ENCODE measurements around the gene RGR.
"Not testable (repeated sequence)": the region's sequence is repeated elsewhere in the genome, so short reads cannot be mapped to it uniquely, and the experiment has no call there.

Gene RGR

GRCh38 chr10:84263716-84264115 lies 18.9 kb downstream of the RGR start:
- TF ChIP-seq POLR2AphosphoS5 (IDR thresholded peaks at IDR 0.05; ENCODE audit: low read depth, low read length) (no peak), PAX5 (IDR thresholded peaks at IDR 0.05; ENCODE audit: insufficient read depth, low read length, severe bottlenecking) (no peak), POLR2A (IDR thresholded peaks at IDR 0.05; ENCODE audit: low read depth, low read length) (no peak), SPI1 (IDR thresholded peaks at IDR 0.05; ENCODE audit: low read depth, low read length) (no peak), TAF1 (IDR thresholded peaks at IDR 0.05; ENCODE audit: low read depth, low read length) (no peak), POU2F2 (IDR thresholded peaks at IDR 0.05; ENCODE audit: low read depth, low read length) (no peak)
- DNase-seq (ENCODE audit: insufficient read length, low spot score) (no peak), FAIRE-seq (no peak)

- TF ChIP-seq POU2F2 (IDR thresholded peaks at IDR 0.05; ENCODE audit: low read depth, low read length) (0 out of 2 replicates have a peak, but pooled peaks have one; percentile 42), SPI1 (IDR thresholded peaks at IDR 0.05; ENCODE audit: low read depth, low read length) (no peak)
- FAIRE-seq (peak; percentile 98), DNase-seq (ENCODE audit: insufficient read length, low spot score) (no peak)
Measured at GRCh38 chr10:84264611-84265141, 19.8 kb downstream of the RGR start.

GRCh38 chr10:84265418-84265817 lies 20.6 kb downstream of the RGR start:
- FAIRE-seq (no peak), DNase-seq (ENCODE audit: insufficient read length, low spot score) (no peak)
- TF ChIP-seq PAX5 (IDR thresholded peaks at IDR 0.05; ENCODE audit: insufficient read depth, low read length, severe bottlenecking) (no peak), POU2F2 (IDR thresholded peaks at IDR 0.05; ENCODE audit: low read depth, low read length) (no peak), SPI1 (IDR thresholded peaks at IDR 0.05; ENCODE audit: low read depth, low read length) (no peak), TAF1 (IDR thresholded peaks at IDR 0.05; ENCODE audit: low read depth, low read length) (no peak), POLR2A (IDR thresholded peaks at IDR 0.05; ENCODE audit: low read depth, low read length) (no peak), POLR2AphosphoS5 (IDR thresholded peaks at IDR 0.05; ENCODE audit: low read depth, low read length) (no peak)

GRCh38 chr10:84267503-84268126 lies 22.8 kb downstream of the RGR start:
- FAIRE-seq (peak; percentile 88), DNase-seq (ENCODE audit: insufficient read length, low spot score) (no peak)
- no peak for TF ChIP-seq POLR2AphosphoS5 (IDR thresholded peaks at IDR 0.05; ENCODE audit: low read depth, low read length)
- TF ChIP-seq POU2F2 (IDR thresholded peaks at IDR 0.05; ENCODE audit: low read depth, low read length): no peak
- TF ChIP-seq TAF1 (IDR thresholded peaks at IDR 0.05; ENCODE audit: low read depth, low read length): no peak
- no peak for TF ChIP-seq POLR2A (IDR thresholded peaks at IDR 0.05; ENCODE audit: low read depth, low read length)
- no peak for TF ChIP-seq SPI1 (IDR thresholded peaks at IDR 0.05; ENCODE audit: low read depth, low read length)
- no peak for TF ChIP-seq PAX5 (IDR thresholded peaks at IDR 0.05; ENCODE audit: insufficient read depth, low read length, severe bottlenecking)

DNA sequence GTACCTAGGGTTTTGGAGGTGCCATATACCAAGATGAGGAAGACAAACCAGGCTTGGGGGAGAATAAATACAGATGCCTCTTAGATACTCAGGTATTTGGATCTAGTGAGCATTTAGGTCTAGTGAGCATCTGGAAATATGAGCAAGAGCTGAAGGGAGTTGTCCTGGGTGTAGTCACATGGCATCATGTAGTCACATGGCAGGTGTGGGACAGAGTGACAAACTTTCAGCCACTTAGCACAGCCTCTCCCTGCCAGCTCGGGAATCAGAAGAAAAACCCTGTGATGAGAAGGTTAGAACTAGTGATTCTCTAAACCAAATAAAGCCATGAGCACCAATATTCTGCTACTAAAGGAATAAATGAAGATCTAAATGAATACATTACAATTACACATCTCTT lies 24.3 kb downstream of the RGR start:
- DNase-seq (ENCODE audit: insufficient read length, low spot score): no peak
- no peak for TF ChIP-seq POLR2AphosphoS5 (IDR thresholded peaks at IDR 0.05; ENCODE audit: low read depth, low read length)
- no peak for TF ChIP-seq PAX5 (IDR thresholded peaks at IDR 0.05; ENCODE audit: insufficient read depth, low read length, severe bottlenecking)
- no peak for TF ChIP-seq TAF1 (IDR thresholded peaks at IDR 0.05; ENCODE audit: low read depth, low read length)
- FAIRE-seq: no peak

DNA sequence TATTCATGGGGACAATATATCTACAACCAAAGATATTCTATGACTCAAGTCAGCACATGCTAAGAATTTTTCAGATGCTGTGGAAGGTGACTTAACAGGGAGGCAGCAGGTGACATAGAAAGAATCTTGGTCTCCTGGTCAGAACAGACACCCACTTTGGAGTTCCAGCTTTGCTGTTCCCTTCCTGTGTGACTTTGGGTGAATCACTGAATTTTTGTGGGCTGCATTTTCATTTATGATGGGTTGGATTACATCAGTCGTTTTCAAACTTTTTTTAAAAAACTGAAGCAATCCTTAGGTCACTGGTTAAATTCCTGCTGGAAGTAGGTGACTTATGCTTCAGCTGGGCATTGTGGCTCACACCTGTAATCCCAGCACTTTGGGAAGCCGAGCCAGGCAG lies 24.9 kb downstream of the RGR start:
- FAIRE-seq (no peak), DNase-seq (ENCODE audit: insufficient read length, low spot score) (no peak)
- TF ChIP-seq POLR2A (IDR thresholded peaks at IDR 0.05; ENCODE audit: low read depth, low read length) (no peak), POU2F2 (IDR thresholded peaks at IDR 0.05; ENCODE audit: low read depth, low read length) (no peak), POLR2AphosphoS5 (IDR thresholded peaks at IDR 0.05; ENCODE audit: low read depth, low read length) (no peak), SPI1 (IDR thresholded peaks at IDR 0.05; ENCODE audit: low read depth, low read length) (no peak), PAX5 (IDR thresholded peaks at IDR 0.05; ENCODE audit: insufficient read depth, low read length, severe bottlenecking) (no peak), TAF1 (IDR thresholded peaks at IDR 0.05; ENCODE audit: low read depth, low read length) (no peak)

- TF ChIP-seq POU2F2 (IDR thresholded peaks at IDR 0.05; ENCODE audit: low read depth, low read length): no peak
- TF ChIP-seq TAF1 (IDR thresholded peaks at IDR 0.05; ENCODE audit: low read depth, low read length): no peak
- no peak for TF ChIP-seq SPI1 (IDR thresholded peaks at IDR 0.05; ENCODE audit: low read depth, low read length)
- TF ChIP-seq POLR2A (IDR thresholded peaks at IDR 0.05; ENCODE audit: low read depth, low read length): no peak
- no peak for TF ChIP-seq PAX5 (IDR thresholded peaks at IDR 0.05; ENCODE audit: insufficient read depth, low read length, severe bottlenecking)
- TF ChIP-seq POLR2AphosphoS5 (IDR thresholded peaks at IDR 0.05; ENCODE audit: low read depth, low read length): no peak
- FAIRE-seq (no peak), DNase-seq (ENCODE audit: insufficient read length, low spot score) (no peak)
Measured at GRCh38 chr10:84270708-84271107, 25.9 kb downstream of the RGR start.

- not testable (repeated sequence) for DNase-seq (ENCODE audit: insufficient read length, low spot score); FAIRE-seq
Measured at GRCh38 chr10:84279876-84280475, 35.1 kb downstream of the RGR start.

- TF ChIP-seq POU2F2 (IDR thresholded peaks at IDR 0.05; ENCODE audit: low read depth, low read length) (no peak), POLR2AphosphoS5 (IDR thresholded peaks at IDR 0.05; ENCODE audit: low read depth, low read length) (no peak), POLR2A (IDR thresholded peaks at IDR 0.05; ENCODE audit: low read depth, low read length) (no peak), SPI1 (IDR thresholded peaks at IDR 0.05; ENCODE audit: low read depth, low read length) (no peak), PAX5 (IDR thresholded peaks at IDR 0.05; ENCODE audit: insufficient read depth, low read length, severe bottlenecking) (no peak), TAF1 (IDR thresholded peaks at IDR 0.05; ENCODE audit: low read depth, low read length) (no peak)
- FAIRE-seq: no peak
Measured at GRCh38 chr10:84286695-84287094, 41.8 kb downstream of the RGR start.

DNA sequence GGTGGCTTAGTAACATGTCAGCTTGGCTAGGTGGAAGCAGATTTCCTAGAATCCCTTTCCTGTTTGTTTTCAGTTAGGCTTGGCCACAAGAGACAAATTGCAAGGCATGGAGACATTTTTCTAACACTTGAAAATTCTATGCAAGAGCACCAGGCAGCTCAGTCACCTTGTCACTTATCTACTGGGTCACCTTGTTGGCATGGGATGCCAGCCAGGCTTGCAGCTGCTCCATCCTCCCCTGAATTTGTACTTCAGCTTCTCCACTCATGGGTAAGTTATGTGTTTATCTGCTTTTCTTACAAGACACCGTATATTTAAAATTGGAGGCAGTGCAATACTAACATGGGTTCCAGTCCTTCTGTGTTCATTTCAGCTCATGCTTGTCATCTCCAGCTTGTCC lies 43.3 kb downstream of the RGR start:
- DNase-seq (ENCODE audit: insufficient read length, low spot score) (no peak), FAIRE-seq (no peak)
- TF ChIP-seq POLR2AphosphoS5 (IDR thresholded peaks at IDR 0.05; ENCODE audit: low read depth, low read length) (no peak), PAX5 (IDR thresholded peaks at IDR 0.05; ENCODE audit: insufficient read depth, low read length, severe bottlenecking) (no peak), POLR2A (IDR thresholded peaks at IDR 0.05; ENCODE audit: low read depth, low read length) (no peak)

More at GRCh38 chr10:84286695-84287094, 41.8 kb downstream of the RGR start:
- no peak for DNase-seq (ENCODE audit: insufficient read length, low spot score)

Measured in GM12891 (cell line).